ENCODE data around the gene RARA.
"Not testable (repeated sequence)": the region's sequence is repeated elsewhere in the genome, so short reads cannot be mapped to it uniquely, and the experiment has no call there.

Gene RARA

GRCh38 chr17:40369923-40370322 lies 60.9 kb downstream of the RARA start:
- TF ChIP-seq CTCF (conservative IDR thresholded peaks at IDR 0.05): no peak
- TF ChIP-seq ZFX (IDR thresholded peaks at IDR 0.05): no peak
- H3K27ac ChIP-seq: no peak overlapping the region

- H3K27ac ChIP-seq: no peak overlapping the region
- TF ChIP-seq ZFX (IDR thresholded peaks at IDR 0.05) (no peak), CTCF (conservative IDR thresholded peaks at IDR 0.05) (no peak)
These were observed 62.4 kb downstream of the RARA start for GRCh38 chr17:40371261-40371929.

GRCh38 chr17:40372031-40372430 lies 63.1 kb downstream of the RARA start:
- TF ChIP-seq CTCF (conservative IDR thresholded peaks at IDR 0.05) (no peak), ZFX (IDR thresholded peaks at IDR 0.05) (no peak)
- no peak overlapping the region for H3K27ac ChIP-seq

GRCh38 chr17:40372644-40373043 lies 63.7 kb downstream of the RARA start:
- not testable (repeated sequence) for H3K27ac ChIP-seq

- TF ChIP-seq ZFX (IDR thresholded peaks at IDR 0.05): no peak
- TF ChIP-seq CTCF (conservative IDR thresholded peaks at IDR 0.05): no peak
- H3K27ac ChIP-seq: no peak overlapping the region
These were observed 64.3 kb downstream of the RARA start for GRCh38 chr17:40373324-40373723.

- TF ChIP-seq ZFX (IDR thresholded peaks at IDR 0.05): no peak
- TF ChIP-seq CTCF (conservative IDR thresholded peaks at IDR 0.05): no peak
- no peak overlapping the region for H3K27ac ChIP-seq
These were observed 65.0 kb downstream of the RARA start for GRCh38 chr17:40373999-40374398.

GRCh38 chr17:40374821-40375498 lies 66.0 kb downstream of the RARA start:
- TF ChIP-seq ZFX (IDR thresholded peaks at IDR 0.05): no peak
- no peak for TF ChIP-seq CTCF (conservative IDR thresholded peaks at IDR 0.05)
- no peak overlapping the region for H3K27ac ChIP-seq

- not testable (repeated sequence) for H3K27ac ChIP-seq
These were observed 66.8 kb downstream of the RARA start for GRCh38 chr17:40375786-40376185.

- H3K27ac ChIP-seq: not testable (repeated sequence)
These were observed 67.6 kb downstream of the RARA start for GRCh38 chr17:40376541-40376940.
